COLO668 (cell line): ENCODE data around the gene C19orf81.

ENCODE experiments used
- DNase-seq: peaks from one replicate; lab custom pipeline; 2025; ENCODE audit not compliant: unreplicated experiment; lab: John Stamatoyannopoulos, UW

The C19orf81 gene

GRCh38 chr19:50658441-50659317, 9.4 kb downstream of the C19orf81 start:
- no peak for DNase-seq

GRCh38 chr19:50659318-50660087, 10.3 kb downstream of the C19orf81 start:
- no peak for DNase-seq

GRCh38 chr19:50660088-50660366, 10.8 kb downstream of the C19orf81 start:
- no peak for DNase-seq

GRCh38 chr19:50661023-50661422, 11.8 kb downstream of the C19orf81 start:
- no peak for DNase-seq

- DNase-seq: no peak
These were observed 12.8 kb downstream of the C19orf81 start for GRCh38 chr19:50661766-50662650.

GRCh38 chr19:50662651-50663481, 13.6 kb downstream of the C19orf81 start:
- DNase-seq: no peak

- no peak for DNase-seq
These were observed 14.2 kb downstream of the C19orf81 start for GRCh38 chr19:50663482-50663790.

GRCh38 chr19:50664204-50664603, 15.0 kb downstream of the C19orf81 start:
- no peak for DNase-seq

GRCh38 chr19:50666346-50667176, 17.3 kb downstream of the C19orf81 start:
- no peak for DNase-seq

- DNase-seq: no peak
These were observed 18.0 kb downstream of the C19orf81 start for GRCh38 chr19:50667177-50667758.

GRCh38 chr19:50667759-50668231, 18.6 kb downstream of the C19orf81 start:
- DNase-seq: no peak

GRCh38 chr19:50668416-50668815, 19.2 kb downstream of the C19orf81 start:
- DNase-seq: no peak

GRCh38 chr19:50668879-50669278, 19.6 kb downstream of the C19orf81 start:
- no peak for DNase-seq

GRCh38 chr19:50669302-50670101, 20.3 kb downstream of the C19orf81 start:
- DNase-seq: peak; percentile 29

GRCh38 chr19:50670102-50670380, 20.8 kb downstream of the C19orf81 start:
- no peak for DNase-seq

- DNase-seq: no peak
These were observed 23.9 kb downstream of the C19orf81 start for GRCh38 chr19:50673118-50673517.

GRCh38 chr19:50676625-50677197, 27.5 kb downstream of the C19orf81 start:
- DNase-seq: no peak

GRCh38 chr19:50677636-50678035, 28.4 kb downstream of the C19orf81 start:
- no peak for DNase-seq
